ENCODE results near the gene SNTG2. TPM values are rescaled to one million over a fixed set of nuclear protein-coding genes. Genes with fewer than 3 reads are reported as not detected.

Gene SNTG2
- total and polyA plus RNA-seq, 10 of the 15 experiments (the other 5 are each of a cell fraction or from before 2014, with no cell fraction given): not detected

DNA sequence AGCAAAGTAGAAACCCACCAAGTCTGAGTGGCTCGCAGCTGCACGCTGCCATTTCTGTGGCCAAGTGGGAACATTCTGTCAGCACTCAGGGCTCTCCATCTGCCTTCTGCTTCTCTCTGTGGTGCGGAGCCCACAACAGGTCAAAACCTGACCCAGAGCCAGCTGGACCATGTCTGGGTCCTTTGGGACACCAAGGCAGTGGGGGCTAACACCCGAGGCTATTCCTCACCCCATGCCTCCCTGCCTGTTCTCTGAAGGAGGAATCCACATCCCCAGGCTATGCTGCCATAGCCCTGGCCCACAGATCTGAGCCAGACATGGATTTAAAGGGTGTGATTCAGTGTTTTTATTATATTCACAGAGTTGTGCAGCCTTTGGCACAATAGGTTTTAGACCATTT lies 86.4 kb downstream of the SNTG2 start:
- no peak overlapping the region for H3K9ac ChIP-seq (ENCODE audit: control insufficient read depth, insufficient read depth, low read length)
- ChIA-PET CTCF (no interaction called here), RAD21 (ENCODE audit: unreplicated experiment) (no interaction called here), POLR2A (no interaction called here), SMC1A (ENCODE audit: uncharacterized antibody, unreplicated experiment) (interaction anchor here (0.7 kb wide), 1 partner anchor 330 kb away, joined by 3 read pairs; no protein-coding TSS in a partner anchor)
- no peaks in the 10 kb centered on the region for H3K4me1 ChIP-seq (ENCODE audit: control insufficient read depth, insufficient read depth, low read length)
- no peak overlapping the region for H3K27ac ChIP-seq (ENCODE audit: control insufficient read depth, insufficient read depth)
- DNase-seq (ENCODE audit: low read depth, low spot score) (no peak), ATAC-seq (no peak), FAIRE-seq (no peak)
- H3K36me3 ChIP-seq (ENCODE audit: control insufficient read depth in 2 of 2, insufficient read depth in 2 of 2, low read length in 1 of 2): no peaks in the 10 kb centered on the region
- no peak overlapping the region for H3K4me2 ChIP-seq (ENCODE audit: control insufficient read depth, insufficient read depth)
- intact Hi-C loops (cut with micrococcal nuclease; ENCODE audit: unreplicated experiment): no loop called here
- in situ Hi-C loops (cut with MboI): no loop called here
- TF ChIP-seq TCF12 (IDR thresholded peaks at IDR 0.05; ENCODE audit: low read depth, low read length) (no peak), ZNF24 (IDR thresholded peaks at IDR 0.05) (no peak), POLR2A (IDR thresholded peaks at IDR 0.05; ENCODE audit: low read depth, low read length) (no peak), POLR2AphosphoS2 (IDR thresholded peaks at IDR 0.05; ENCODE audit: low read depth, low read length) (no peak), BRCA1 (IDR thresholded peaks at IDR 0.05; ENCODE audit: low read depth, low read length) (no peak), SREBF2 (IDR thresholded peaks at IDR 0.05; ENCODE audit: low read length) (no peak), NR2F1 (conservative IDR thresholded peaks at IDR 0.05) (no peak), SPI1 (IDR thresholded peaks at IDR 0.05; ENCODE audit: borderline replicate concordance, insufficient read depth, low read depth, low read length) (no peak), GABPA (IDR thresholded peaks at IDR 0.05; ENCODE audit: low read depth) (no peak), MTA3 (IDR thresholded peaks at IDR 0.05; ENCODE audit: borderline replicate concordance, low read length) (no peak), STAT1 (conservative IDR thresholded peaks at IDR 0.05) (no peak)
- TF ChIP-seq, protein P1, sequence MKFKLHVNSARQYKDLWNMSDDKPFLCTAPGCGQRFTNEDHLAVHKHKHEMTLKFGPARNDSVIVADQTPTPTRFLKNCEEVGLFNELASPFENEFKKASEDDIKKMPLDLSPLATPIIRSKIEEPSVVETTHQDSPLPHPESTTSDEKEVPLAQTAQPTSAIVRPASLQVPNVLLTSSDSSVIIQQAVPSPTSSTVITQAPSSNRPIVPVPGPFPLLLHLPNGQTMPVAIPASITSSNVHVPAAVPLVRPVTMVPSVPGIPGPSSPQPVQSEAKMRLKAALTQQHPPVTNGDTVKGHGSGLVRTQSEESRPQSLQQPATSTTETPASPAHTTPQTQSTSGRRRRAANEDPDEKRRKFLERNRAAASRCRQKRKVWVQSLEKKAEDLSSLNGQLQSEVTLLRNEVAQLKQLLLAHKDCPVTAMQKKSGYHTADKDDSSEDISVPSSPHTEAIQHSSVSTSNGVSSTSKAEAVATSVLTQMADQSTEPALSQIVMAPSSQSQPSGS (IDR thresholded peaks at IDR 0.05; ENCODE audit: low read length): no peak
- TF ChIP-seq, protein P2, sequence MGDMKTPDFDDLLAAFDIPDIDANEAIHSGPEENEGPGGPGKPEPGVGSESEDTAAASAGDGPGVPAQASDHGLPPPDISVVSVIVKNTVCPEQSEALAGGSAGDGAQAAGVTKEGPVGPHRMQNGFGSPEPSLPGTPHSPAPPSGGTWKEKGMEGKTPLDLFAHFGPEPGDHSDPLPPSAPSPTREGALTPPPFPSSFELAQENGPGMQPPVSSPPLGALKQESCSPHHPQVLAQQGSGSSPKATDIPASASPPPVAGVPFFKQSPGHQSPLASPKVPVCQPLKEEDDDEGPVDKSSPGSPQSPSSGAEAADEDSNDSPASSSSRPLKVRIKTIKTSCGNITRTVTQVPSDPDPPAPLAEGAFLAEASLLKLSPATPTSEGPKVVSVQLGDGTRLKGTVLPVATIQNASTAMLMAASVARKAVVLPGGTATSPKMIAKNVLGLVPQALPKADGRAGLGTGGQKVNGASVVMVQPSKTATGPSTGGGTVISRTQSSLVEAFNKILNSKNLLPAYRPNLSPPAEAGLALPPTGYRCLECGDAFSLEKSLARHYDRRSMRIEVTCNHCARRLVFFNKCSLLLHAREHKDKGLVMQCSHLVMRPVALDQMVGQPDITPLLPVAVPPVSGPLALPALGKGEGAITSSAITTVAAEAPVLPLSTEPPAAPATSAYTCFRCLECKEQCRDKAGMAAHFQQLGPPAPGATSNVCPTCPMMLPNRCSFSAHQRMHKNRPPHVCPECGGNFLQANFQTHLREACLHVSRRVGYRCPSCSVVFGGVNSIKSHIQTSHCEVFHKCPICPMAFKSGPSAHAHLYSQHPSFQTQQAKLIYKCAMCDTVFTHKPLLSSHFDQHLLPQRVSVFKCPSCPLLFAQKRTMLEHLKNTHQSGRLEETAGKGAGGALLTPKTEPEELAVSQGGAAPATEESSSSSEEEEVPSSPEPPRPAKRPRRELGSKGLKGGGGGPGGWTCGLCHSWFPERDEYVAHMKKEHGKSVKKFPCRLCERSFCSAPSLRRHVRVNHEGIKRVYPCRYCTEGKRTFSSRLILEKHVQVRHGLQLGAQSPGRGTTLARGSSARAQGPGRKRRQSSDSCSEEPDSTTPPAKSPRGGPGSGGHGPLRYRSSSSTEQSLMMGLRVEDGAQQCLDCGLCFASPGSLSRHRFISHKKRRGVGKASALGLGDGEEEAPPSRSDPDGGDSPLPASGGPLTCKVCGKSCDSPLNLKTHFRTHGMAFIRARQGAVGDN (IDR thresholded peaks at IDR 0.05): no peak
- TF ChIP-seq, protein P3, sequence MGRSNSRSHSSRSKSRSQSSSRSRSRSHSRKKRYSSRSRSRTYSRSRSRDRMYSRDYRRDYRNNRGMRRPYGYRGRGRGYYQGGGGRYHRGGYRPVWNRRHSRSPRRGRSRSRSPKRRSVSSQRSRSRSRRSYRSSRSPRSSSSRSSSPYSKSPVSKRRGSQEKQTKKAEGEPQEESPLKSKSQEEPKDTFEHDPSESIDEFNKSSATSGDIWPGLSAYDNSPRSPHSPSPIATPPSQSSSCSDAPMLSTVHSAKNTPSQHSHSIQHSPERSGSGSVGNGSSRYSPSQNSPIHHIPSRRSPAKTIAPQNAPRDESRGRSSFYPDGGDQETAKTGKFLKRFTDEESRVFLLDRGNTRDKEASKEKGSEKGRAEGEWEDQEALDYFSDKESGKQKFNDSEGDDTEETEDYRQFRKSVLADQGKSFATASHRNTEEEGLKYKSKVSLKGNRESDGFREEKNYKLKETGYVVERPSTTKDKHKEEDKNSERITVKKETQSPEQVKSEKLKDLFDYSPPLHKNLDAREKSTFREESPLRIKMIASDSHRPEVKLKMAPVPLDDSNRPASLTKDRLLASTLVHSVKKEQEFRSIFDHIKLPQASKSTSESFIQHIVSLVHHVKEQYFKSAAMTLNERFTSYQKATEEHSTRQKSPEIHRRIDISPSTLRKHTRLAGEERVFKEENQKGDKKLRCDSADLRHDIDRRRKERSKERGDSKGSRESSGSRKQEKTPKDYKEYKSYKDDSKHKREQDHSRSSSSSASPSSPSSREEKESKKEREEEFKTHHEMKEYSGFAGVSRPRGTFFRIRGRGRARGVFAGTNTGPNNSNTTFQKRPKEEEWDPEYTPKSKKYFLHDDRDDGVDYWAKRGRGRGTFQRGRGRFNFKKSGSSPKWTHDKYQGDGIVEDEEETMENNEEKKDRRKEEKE (IDR thresholded peaks at IDR 0.05): no peak
- WGBS (ENCODE audit: insufficient coverage, insufficient replicate concordance, low lambda C conversion rate, missing lambda C conversion rate): 0% methylated on average over 4 of the region's 4 CpGs
- no peaks in the 10 kb centered on the region; the same call in 2 of the 3 replicates for H3K9me3 ChIP-seq (replicated peaks; ENCODE audit: control insufficient read depth, insufficient read depth, low read length)
- H3K79me2 ChIP-seq (ENCODE audit: control insufficient read depth, insufficient read depth, low read length): no peaks in the 10 kb centered on the region
- no peak overlapping the region for H3K4me3 ChIP-seq
- no TSS peak for BruUV-seq (replicated peaks)
- H3K27me3 ChIP-seq (replicated peaks in 1 of 2; ENCODE audit: control insufficient read depth in 2 of 2, insufficient read depth in 2 of 2, low read length in 1 of 2): no peaks in the 10 kb centered on the region
- no peaks in the 10 kb centered on the region for H4K20me1 ChIP-seq (ENCODE audit: control insufficient read depth, insufficient read depth)
- H2AFZ ChIP-seq (ENCODE audit: control insufficient read depth, low read depth, low read length): no peak overlapping the region
